HepG2 (cell line): Measurements from ENCODE around the gene RABEP2. TPM values are rescaled to one million over a fixed set of nuclear protein-coding genes. Genes with fewer than 3 reads are reported as not detected.

Experiments used
- ATAC-seq: fragments of 200-7000 bp; cut with Tn5 transposase; 3 replicates; pipeline ENCODE4 v1.9.1; 2020; ENCODE audit warnings: mild to moderate bottlenecking, moderate library complexity
- BruUV-seq: library from RNA; stranded (reverse); fragments of 400-500 nt; replicated peaks from 2 replicates; lab custom pipeline; 2021; lab: Mats Ljungman, UMichigan
- CTCF ChIA-PET: fragments of 300-600 bp; formaldehyde crosslinking; extraction: SDS; loops from one replicate; lab custom pipeline; 2021; ENCODE audit warnings: low total read pairs, inconsistent platforms, low intra/inter-chr PET ratio; lab: Yijun Ruan, JAX
- POLR2A ChIA-PET: fragments of 350-600 bp; sonication (Branson Sonifier 250); formaldehyde crosslinking; loops from one replicate; lab custom pipeline; 2020; ENCODE audit warnings: antibody characterized with exemption, inconsistent platforms; lab: Yijun Ruan, JAX
- DNase-seq: peaks from one replicate; pipeline ENCODE4 v3.0.0-alpha.2; 2015; ENCODE audit warnings: low spot score
- FAIRE-seq: peaks from 3 replicates; lab custom pipeline; 2011; peaks lifted over from hg19 to GRCh38; lab: Jason Lieb, UNC
- H2AFZ ChIP-seq: one replicate; pipeline ENCODE4 v1.6.1; 2011; ENCODE audit warnings: low read length, inconsistent platforms
- H3K27ac ChIP-seq: fragments of 300-600 bp; 3 replicates; pipeline ENCODE4 v1.8.0; 2011; ENCODE audit warnings: mixed run types, mild to moderate bottlenecking, mixed read lengths, low read length, inconsistent platforms; ENCODE audit not compliant: insufficient read depth; ENCODE audit errors: extremely low read length
- H3K27me3 ChIP-seq, 2 experiments: fragments of 200-600 bp in 1 of 2; 2 replicates in 1 of 2; 3 replicates in 1 of 2; pipeline versions ENCODE4 v1.6.0 to v1.8.0; 2011; ENCODE audit warnings: low read length in 2 of 2, mild to moderate bottlenecking in 2 of 2, moderate library complexity in 2 of 2, inconsistent platforms in 1 of 2; ENCODE audit not compliant: insufficient read depth in 2 of 2, control insufficient read depth in 1 of 2
- H3K36me3 ChIP-seq, 2 experiments: fragments of 200-600 bp in 1 of 2; replicated peaks in 1 of 2; 2 replicates in 1 of 2; 3 replicates in 1 of 2; pipeline versions ENCODE4 v1.5.1 to v1.8.0; 2011; ENCODE audit warnings: low read length in 2 of 2, inconsistent platforms in 1 of 2; ENCODE audit not compliant: insufficient read depth in 2 of 2, control insufficient read depth in 1 of 2
- H3K4me1 ChIP-seq: 2 replicates; pipeline ENCODE4 v1.5.1; 2012; ENCODE audit warnings: low read length, inconsistent platforms; ENCODE audit not compliant: insufficient read depth
- H3K4me2 ChIP-seq: 2 replicates; pipeline ENCODE4 v1.6.0; 2011; ENCODE audit warnings: low read depth, low read length, inconsistent platforms
- H3K4me3 ChIP-seq, 3 experiments: fragments of 200-600 bp in 1 of 3; sonication (generic), shearing (Covaris generic) in 1 of 3; replicated peaks in 1 of 3; 2 replicates each; pipeline ENCODE4 v1.5.1; 2011 to 2016; ENCODE audit warnings: low read length in 3 of 3, inconsistent platforms in 2 of 3, low read depth in 2 of 3, mild to moderate bottlenecking in 2 of 3, control low read depth in 1 of 3, mixed read lengths in 1 of 3; ENCODE audit not compliant: insufficient read depth in 1 of 3
- H3K79me2 ChIP-seq: one replicate; pipeline ENCODE4 v1.6.1; 2011; ENCODE audit warnings: low read length, inconsistent platforms; ENCODE audit not compliant: insufficient read depth
- H3K9ac ChIP-seq: 2 replicates; pipeline ENCODE4 v1.6.0; 2011; ENCODE audit warnings: mild to moderate bottlenecking, low read depth, low read length, inconsistent platforms; ENCODE audit not compliant: insufficient read depth
- H3K9me3 ChIP-seq: 2 replicates; pipeline ENCODE4 v1.5.1; 2012; ENCODE audit warnings: mild to moderate bottlenecking, low read length
- H4K20me1 ChIP-seq: 2 replicates; pipeline ENCODE4 v1.6.0; 2011; ENCODE audit warnings: inconsistent platforms, mild to moderate bottlenecking, low read length, moderate library complexity; ENCODE audit not compliant: insufficient read depth
- IKZF1 ChIP-seq: fragments of 450-650 bp; IDR thresholded peaks from 2 replicates; pipeline ENCODE4 v1.7.1; 2016
- JUND ChIP-seq: sonication (generic); formaldehyde crosslinking; IDR thresholded peaks from 2 replicates; pipeline ENCODE4 v1.8.0; 2022; ENCODE audit warnings: mild to moderate bottlenecking, missing genetic modification reagents
- KAT7 ChIP-seq: IDR thresholded peaks from 2 replicates; pipeline ENCODE4 v1.6.1; 2018; ENCODE audit warnings: borderline replicate concordance, missing compliant biosample characterization
- KDM1A ChIP-seq: IDR thresholded peaks from 2 replicates; pipeline ENCODE4 v1.6.1; 2016; ENCODE audit warnings: missing compliant biosample characterization
- RBFOX2 ChIP-seq: fragments of 200-400 bp; formaldehyde crosslinking; IDR thresholded peaks from 2 replicates; pipeline ENCODE4 v1.6.1; 2017; ENCODE audit warnings: low read depth, mild to moderate bottlenecking, low read length
- SAP130 ChIP-seq: IDR thresholded peaks from 2 replicates; pipeline ENCODE4 v1.6.1; 2016; ENCODE audit warnings: low read depth
- SRSF1 ChIP-seq: fragments of 200-400 bp; formaldehyde crosslinking; optimal IDR thresholded peaks from 2 replicates; pipeline ENCODE3; 2017; ENCODE audit warnings: mild to moderate bottlenecking, low read depth, low read length, moderate library complexity
- TCF12 ChIP-seq, 2 experiments: fragments of 450-650 bp in 1 of 2; sonication (generic) in 1 of 2; formaldehyde crosslinking in 1 of 2; IDR thresholded peaks; 2 replicates each; pipeline versions ENCODE4 v1.6.1 to v1.8.0; 2017 to 2022; ENCODE audit warnings: antibody characterized with exemption in 1 of 2, mild to moderate bottlenecking in 1 of 2, missing genetic modification reagents in 1 of 2, moderate library complexity in 1 of 2
- WGBS: methylation state at CpG from one replicate; pipeline ENCODE4 v1.1.6; 2017; ENCODE audit warnings: low lambda C conversion rate; 5-methylcytosine and 5-hydroxymethylcytosine counted together
- in situ Hi-C: cut with HindIII; loops from 2 replicates; pipeline ENCODE4 v1.10.0; 2017; ENCODE audit warnings: low pct_unique_long_range_greater_than_20kb; ENCODE audit not compliant: extremely low pct_ligation_motif_present
- intact Hi-C: fragments of 100-400 bp; cut with micrococcal nuclease; formaldehyde crosslinking; loops from one replicate; pipeline ENCODE4 v1.10.0; 2022; ENCODE audit not compliant: unreplicated experiment
- polyA plus RNA-seq, 8 experiments: library from polyadenylated mRNA; depleted of rRNA in 3 of 8; stranded (reverse) in 7 of 8; unstranded in 1 of 8; fragments of >200 nt; fragmentation: Illumina TruSeq in 4 of 8; extraction: Trizol in 4 of 8; gene quantifications; 2 replicates each; pipeline versions ENCODE4 v1.2.1 to v1.2.3, GENCODE V29; 2011 to 2016; ENCODE audit warnings: low read depth in 4 of 8, missing spikeins in 1 of 8, mixed read lengths in 1 of 8; ENCODE audit not compliant: insufficient read depth in 1 of 8
- total RNA-seq, 5 experiments: library from RNA; depleted of rRNA; stranded (reverse); fragments of >200 nt; fragmentation: Illumina TruSeq; extraction: Trizol; gene quantifications; 2 replicates each; pipeline ENCODE4 v1.2.3, GENCODE V29; 2016; ENCODE audit warnings: low read depth in 1 of 5
- TF ChIP-seq, protein P1 (sequence below): sonication (generic); formaldehyde crosslinking; IDR thresholded peaks from 2 replicates; pipeline ENCODE4 v1.5.1; 2020; ENCODE audit warnings: mild to moderate bottlenecking, missing genetic modification reagents, moderate library complexity

Gene RABEP2
- total and polyA plus RNA-seq, 2 of the 13 experiments (the other 11 are each of a cell fraction or from before 2014, with no cell fraction given): 10.8 to 18.4 TPM

DNA sequence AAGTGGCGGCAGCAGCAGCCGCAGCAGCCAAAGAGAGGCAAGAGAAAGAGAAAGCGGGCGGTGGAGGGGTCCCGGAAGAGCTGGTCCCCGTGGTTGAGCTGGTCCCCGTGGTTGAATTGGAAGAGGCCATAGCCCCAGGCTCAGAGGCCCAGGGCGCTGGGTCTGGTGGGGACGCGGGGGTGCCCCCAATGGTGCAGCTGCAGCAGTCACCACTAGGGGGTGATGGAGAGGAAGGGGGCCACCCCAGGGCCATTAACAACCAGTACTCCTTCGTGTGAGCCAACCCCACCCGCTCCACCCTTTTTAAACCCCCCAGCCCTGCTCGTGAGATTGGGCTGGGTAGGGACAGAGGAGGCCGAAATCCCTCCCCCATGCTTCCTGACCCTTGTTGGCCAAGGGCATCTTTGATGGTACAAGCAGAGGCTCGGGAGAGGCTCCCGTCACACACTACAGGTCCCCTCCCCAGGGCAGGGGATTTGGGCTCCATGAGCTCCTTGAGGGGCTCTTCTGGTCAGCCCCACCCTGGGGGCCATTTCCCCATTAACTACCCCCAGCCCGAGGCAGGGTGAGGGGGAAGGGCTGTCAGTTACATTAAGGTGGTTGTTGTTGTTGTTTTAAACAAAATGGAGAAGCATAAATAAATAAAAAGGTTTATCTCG is 51.4 kb downstream of the RABEP2 start (continued):
- TF ChIP-seq, protein P1, sequence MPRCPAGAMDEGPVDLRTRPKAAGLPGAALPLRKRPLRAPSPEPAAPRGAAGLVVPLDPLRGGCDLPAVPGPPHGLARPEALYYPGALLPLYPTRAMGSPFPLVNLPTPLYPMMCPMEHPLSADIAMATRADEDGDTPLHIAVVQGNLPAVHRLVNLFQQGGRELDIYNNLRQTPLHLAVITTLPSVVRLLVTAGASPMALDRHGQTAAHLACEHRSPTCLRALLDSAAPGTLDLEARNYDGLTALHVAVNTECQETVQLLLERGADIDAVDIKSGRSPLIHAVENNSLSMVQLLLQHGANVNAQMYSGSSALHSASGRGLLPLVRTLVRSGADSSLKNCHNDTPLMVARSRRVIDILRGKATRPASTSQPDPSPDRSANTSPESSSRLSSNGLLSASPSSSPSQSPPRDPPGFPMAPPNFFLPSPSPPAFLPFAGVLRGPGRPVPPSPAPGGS (CRISPR knock-in tag): no peak
- TF ChIP-seq KDM1A (CRISPR knock-in tag) (no peak), SAP130 (CRISPR knock-in tag) (0 out of 2 replicates have a peak, but pooled peaks have one; percentile 19), IKZF1 (no peak), SRSF1 (peak; percentile 53), JUND (CRISPR knock-in tag) (no peak), TCF12 (IDR thresholded peaks at IDR 0.05) (no peak), TCF12 (CRISPR knock-in tag; IDR thresholded peaks at IDR 0.05) (no peak)

DNA sequence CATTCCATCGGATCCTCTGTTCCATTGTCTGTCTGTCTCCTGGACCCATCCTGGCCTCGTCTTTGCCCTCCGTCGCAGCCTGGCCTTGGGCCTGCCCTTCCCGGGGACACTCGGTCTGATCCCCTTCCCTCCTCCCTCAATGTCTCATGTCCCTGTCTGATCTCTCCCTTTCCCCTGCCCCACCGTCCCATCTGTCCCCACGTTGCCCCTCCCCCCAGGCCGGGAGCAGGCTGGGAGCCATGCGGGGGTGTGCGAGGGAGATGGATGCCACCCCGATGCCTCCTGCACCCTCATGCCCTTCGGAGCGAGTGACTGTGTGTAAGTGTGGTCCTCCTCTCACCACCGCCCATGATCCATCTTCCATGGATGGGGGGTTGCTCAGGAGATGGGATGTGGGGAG is 52.1 kb downstream of the RABEP2 start:
- WGBS: 97% methylated on average over 15 of the region's 15 CpGs
- in situ Hi-C loops: no loop called here

More for the DNA sequence above, 52.1 kb downstream of the RABEP2 start:
- ChIA-PET CTCF (interaction anchor here (0.6 to 2.9 kb wide), 2 partner anchors 50 to 73 kb away, joined by 3 to 32 read pairs; no protein-coding TSS in a partner anchor), POLR2A (interaction anchor here (1.0 to 3.2 kb wide), 4 partner anchors 8 to 74 kb away, joined by 3 to 15 read pairs (median 4); no protein-coding TSS in a partner anchor)
- ATAC-seq (no peak), FAIRE-seq (no peak), DNase-seq (no peak)
- Histone ChIP-seq H3K36me3 (peaks cover 43 to 61% of the 10 kb centered on the region in 2 experiments), H3K27ac (no peak overlapping the region), H3K4me3 (no peak overlapping the region), H3K4me1 (no peaks in the 10 kb centered on the region), H3K4me2 (no peak overlapping the region), H4K20me1 (no peaks in the 10 kb centered on the region), H3K79me2 (no peaks in the 10 kb centered on the region), H3K9ac (no peak overlapping the region), H2AFZ (no peak overlapping the region), H3K27me3 (no peaks in the 10 kb centered on the region), H3K9me3 (no peaks in the 10 kb centered on the region)
- intact Hi-C loops: no loop called here
- TF ChIP-seq KAT7 (CRISPR knock-in tag): no peak
- TF ChIP-seq RBFOX2: peak; percentile 57; the same call in 1 of the 2 replicates
- BruUV-seq: no TSS peak
